Body of pancreas (tissue), 4 donors: ENCODE measurements around the gene CPNE7. TPM values are rescaled to one million over a fixed set of nuclear protein-coding genes. Genes with fewer than 3 reads are reported as not detected.
A peak's percentile ranks its signal among the peaks of the same experiment; 100 is the strongest.

Experiments used
- ATAC-seq: fragments of 150-250 bp; one replicate; pipeline ENCODE4 v1.9.1; 2016
- DNase-seq, 4 donors: peaks; one replicate each; pipeline ENCODE4 v3.0.0-alpha.2; 2019
- H3K27ac ChIP-seq, 4 donors: fragments of 200-600 bp; sonication (generic); 1 replicate in 3 of 4; 2 replicates in 1 of 4; pipeline versions ENCODE4 v1.5.1 to v1.6.1; 2016 to 2019; ENCODE audit warnings: mild to moderate bottlenecking in 1 of 4, mixed read lengths in 1 of 4, moderate library complexity in 1 of 4
- H3K27me3 ChIP-seq, 2 donors: fragments of 200-600 bp; sonication (generic); one replicate each; pipeline ENCODE4 v1.6.0; 2016; ENCODE audit warnings: mild to moderate bottlenecking in 1 of 2
- H3K36me3 ChIP-seq, 2 donors: fragments of 200-600 bp; sonication (generic); replicated peaks in 1 of 2; 2 replicates each; pipeline ENCODE4 v1.5.1; 2016; ENCODE audit warnings: low read depth in 2 of 2; ENCODE audit not compliant: insufficient read depth in 1 of 2
- H3K4me1 ChIP-seq: fragments of 200-600 bp; sonication (generic); one replicate; pipeline ENCODE4 v1.6.0; 2016
- H3K4me3 ChIP-seq, 2 donors: fragments of 200-600 bp; sonication (generic); 1 replicate in 1 of 2; 2 replicates in 1 of 2; pipeline ENCODE4 v1.5.1; 2016 to 2019
- H3K9me3 ChIP-seq, 3 donors: fragments of 200-600 bp; sonication (generic); 1 replicate in 2 of 3; 2 replicates in 1 of 3; pipeline ENCODE4 v1.5.1; 2016
- CTCF ChIP-seq, 7 experiments: fragments of 450-650 bp in 4 of 7; fragments of 200-600 bp in 3 of 7; sonication (generic) in 3 of 7; IDR thresholded peaks; one replicate each; pipeline ENCODE4 v1.5.1; 2016 to 2019; ENCODE audit warnings: antibody characterized with exemption in 7 of 7
- POLR2A ChIP-seq, 3 donors: fragments of 450-650 bp; IDR thresholded peaks; one replicate each; pipeline ENCODE4 v1.6.1; 2016; ENCODE audit warnings: antibody characterized with exemption in 3 of 3, mild to moderate bottlenecking in 2 of 3
- WGBS, 2 donors: methylation state at CpG; one replicate each; pipeline ENCODE4 v1.1.5; 2017; 5-methylcytosine and 5-hydroxymethylcytosine counted together
- intact Hi-C: fragments of 100-400 bp; cut with DNase I; formaldehyde crosslinking; loops from one replicate; pipeline ENCODE4 v1.15.1; 2023
- total RNA-seq, 2 donors: library from RNA; depleted of rRNA; stranded (reverse); fragments of >200 nt; gene quantifications; one replicate each; pipeline ENCODE4 v1.1.0, GENCODE V29; 2016

Gene CPNE7
- total RNA-seq, 2 donors from 2014 or later = 2.1 TPM; not detected in 1

DNA sequence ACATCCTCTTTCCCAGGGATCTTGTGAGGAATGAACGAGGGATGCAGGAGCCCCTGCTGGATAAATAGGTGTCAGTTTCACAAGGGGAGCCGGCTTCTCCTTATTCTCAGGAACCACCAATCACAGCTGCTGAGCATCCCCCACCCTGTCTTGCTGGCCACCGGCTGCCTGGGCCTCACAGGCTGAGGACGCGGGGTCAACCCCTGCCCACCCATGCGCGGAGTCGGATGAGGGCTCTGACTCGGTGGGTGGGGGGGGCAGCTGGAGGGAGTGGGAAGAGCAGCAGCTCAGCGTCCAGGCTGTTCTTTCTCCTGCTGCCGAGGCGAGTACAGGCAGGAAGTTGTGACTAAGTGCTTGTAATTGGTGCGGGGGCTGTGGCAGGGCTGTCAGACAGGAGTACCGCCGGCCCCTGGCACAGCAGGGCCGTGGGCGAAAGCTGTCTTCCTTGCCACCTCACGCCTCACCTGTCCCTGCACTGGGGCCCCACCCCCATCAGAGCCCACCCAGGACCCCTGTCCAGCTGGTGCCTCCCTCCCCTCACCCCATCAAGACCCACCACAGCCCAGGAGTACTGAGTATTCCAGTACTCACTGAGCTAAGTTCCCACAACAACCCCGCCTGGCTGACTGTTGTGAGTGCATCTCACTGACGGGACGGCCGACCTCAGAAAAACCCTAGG, 26.9 kb downstream of the CPNE7 start:
- DNase-seq = no peak
- Histone ChIP-seq H3K4me3 (no peak overlapping the region), H3K4me1 (no peaks in the 10 kb centered on the region), H3K27me3 (no peaks in the 10 kb centered on the region), H3K9me3 (no peaks in the 10 kb centered on the region), H3K27ac (no peak overlapping the region), H3K36me3 (no peaks in the 10 kb centered on the region)
- peak; percentile 37 for ATAC-seq
- 28% methylated on average over 22 of the region's 22 CpGs; no CpG with 5 or more reads in 1 of the 2 donors for WGBS, 2 donors
- intact Hi-C loops = no loop called here
- TF ChIP-seq POLR2A (IDR thresholded peaks at IDR 0.05) (no peak), CTCF (IDR thresholded peaks at IDR 0.05) (no peak)

- Histone ChIP-seq H3K4me3 (no peak overlapping the region), H3K36me3 (no peaks in the 10 kb centered on the region), H3K9me3 (no peaks in the 10 kb centered on the region), H3K27ac (no peak overlapping the region), H3K27me3 (no peaks in the 10 kb centered on the region), H3K4me1 (no peaks in the 10 kb centered on the region)
- ATAC-seq (no peak), DNase-seq (no peak)
- intact Hi-C loops = no loop called here
- WGBS, 2 donors = 68 to 71% methylated on average over 2 to 5 of the region's 5 CpGs
- TF ChIP-seq POLR2A (IDR thresholded peaks at IDR 0.05) (no peak), CTCF (IDR thresholded peaks at IDR 0.05) (no peak)
Measured at GRCh38 chr16:89602952-89603590, 27.5 kb downstream of the CPNE7 start.

GRCh38 chr16:89604764-89605163, 29.2 kb downstream of the CPNE7 start:
- no peak for ATAC-seq
- no peaks in the 10 kb centered on the region for H3K27me3 ChIP-seq

DNA sequence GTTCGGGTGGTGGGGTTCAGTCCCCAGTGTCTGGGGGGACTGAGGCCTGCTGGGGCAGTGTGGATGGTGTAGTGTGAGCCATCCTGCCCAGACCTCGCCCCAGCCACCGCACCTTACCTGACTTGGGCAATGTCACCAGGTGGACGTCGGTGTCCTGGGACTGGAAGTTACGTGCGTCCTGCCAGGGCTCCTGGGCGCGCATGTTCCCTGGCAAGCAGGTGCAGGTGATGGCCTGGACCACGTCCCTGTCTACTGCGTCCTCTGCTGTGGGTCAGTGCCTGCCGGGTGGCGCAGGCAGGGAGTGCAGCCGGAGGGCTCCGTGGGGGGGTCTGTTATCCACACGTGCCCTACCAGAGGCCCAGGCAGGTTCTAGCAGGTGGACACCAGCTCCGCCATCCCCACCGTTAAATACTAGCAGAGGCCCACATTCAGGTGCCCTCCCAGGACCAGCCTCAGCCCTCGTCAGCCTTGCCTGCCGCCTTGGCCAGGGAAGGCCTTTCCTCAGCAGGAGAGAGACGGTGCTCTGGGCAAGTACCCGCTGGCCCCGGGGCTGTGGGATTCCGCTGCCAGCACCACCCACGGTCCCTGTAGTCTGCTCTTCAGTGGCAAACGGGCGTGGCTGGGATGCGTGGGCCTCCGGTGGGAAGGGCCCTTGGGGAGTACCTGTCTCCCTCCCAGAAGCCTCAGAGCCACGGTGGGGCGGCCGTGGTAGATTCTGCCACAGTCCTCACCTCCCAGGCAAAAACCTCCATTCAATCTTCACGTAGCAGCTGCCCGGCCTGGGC, 29.8 kb downstream of the CPNE7 start:
- ATAC-seq = no peak
- TF ChIP-seq POLR2A (IDR thresholded peaks at IDR 0.05) (no peak), CTCF (IDR thresholded peaks at IDR 0.05) (no peak)
- intact Hi-C loops = no loop called here
- Histone ChIP-seq H3K27ac (no peak overlapping the region), H3K4me3 (no peak overlapping the region), H3K9me3 (no peaks in the 10 kb centered on the region), H3K36me3 (no peaks in the 10 kb centered on the region), H3K27me3 (no peaks in the 10 kb centered on the region), H3K4me1 (no peaks in the 10 kb centered on the region)
- DNase-seq = no peak
- 84 to 88% methylated on average over 3 to 34 of the region's 34 CpGs for WGBS, 2 donors

More at GRCh38 chr16:89604764-89605163, 29.2 kb downstream of the CPNE7 start:
- H3K4me1 ChIP-seq = no peaks in the 10 kb centered on the region
- TF ChIP-seq CTCF (IDR thresholded peaks at IDR 0.05) = no peak
- no peak for TF ChIP-seq POLR2A (IDR thresholded peaks at IDR 0.05)
- H3K9me3 ChIP-seq = no peaks in the 10 kb centered on the region
- intact Hi-C loops = no loop called here
- no peak overlapping the region for H3K27ac ChIP-seq
- H3K4me3 ChIP-seq = no peak overlapping the region
- H3K36me3 ChIP-seq = no peaks in the 10 kb centered on the region
- no peak for DNase-seq
- WGBS, 2 donors = 79 to 100% methylated on average over 3 to 16 of the region's 16 CpGs
